Ovary (tissue), 9 donors: ENCODE data around the gene AGFG2. TPM values are rescaled to one million over a fixed set of nuclear protein-coding genes. Genes with fewer than 3 reads are reported as not detected.

ENCODE experiments used
- DNase-seq, 5 donors: peaks; one replicate each; pipeline ENCODE4 v3.0.0-alpha.2; 2019 to 2020
- H3K27ac ChIP-seq, 2 donors: fragments of 200-600 bp; one replicate each; pipeline versions ENCODE4 v1.5.1 to v1.8.0; 2019 to 2022
- H3K27me3 ChIP-seq: fragments of 200-600 bp; one replicate; pipeline ENCODE4 v1.8.0; 2022
- H3K36me3 ChIP-seq: fragments of 200-600 bp; sonication (generic); one replicate; pipeline ENCODE4 v1.5.1; 2019
- H3K4me1 ChIP-seq: one replicate; pipeline ENCODE4 v1.8.1; 2013; ENCODE audit warnings: mild to moderate bottlenecking, moderate library complexity; ENCODE audit not compliant: insufficient read depth
- H3K4me3 ChIP-seq: fragments of 200-600 bp; sonication (generic); one replicate; pipeline ENCODE4 v1.5.1; 2017
- H3K9me3 ChIP-seq, 2 donors: fragments of 200-600 bp in 1 of 2; sonication (generic) in 1 of 2; one replicate each; pipeline versions ENCODE4 v1.5.1 to v1.8.1; 2013 to 2019; ENCODE audit warnings: mild to moderate bottlenecking in 1 of 2, moderate library complexity in 1 of 2
- CTCF ChIP-seq, 3 donors: fragments of 450-650 bp in 2 of 3; fragments of 200-600 bp in 1 of 3; IDR thresholded peaks; one replicate each; pipeline versions ENCODE4 v1.5.1 to v1.8.0; 2016 to 2022; ENCODE audit warnings: antibody characterized with exemption in 3 of 3, mild to moderate bottlenecking in 1 of 3
- EP300 ChIP-seq: sonication (generic); formaldehyde crosslinking; IDR thresholded peaks from one replicate; pipeline ENCODE4 v1.6.1; 2017; ENCODE audit warnings: antibody characterized with exemption
- POLR2A ChIP-seq: fragments of 450-650 bp; IDR thresholded peaks from one replicate; pipeline ENCODE4 v1.6.1; 2017; ENCODE audit warnings: antibody characterized with exemption, mild to moderate bottlenecking, moderate library complexity
- WGBS, 3 donors: extraction: QIAGEN DNeasy Blood & Tissue Kit in 1 of 3; methylation state at CpG; one replicate each; pipeline versions ENCODE4 v1.1.5 to v1.1.7; 2013 to 2017; 5-methylcytosine and 5-hydroxymethylcytosine counted together
- intact Hi-C, 4 donors: fragments of 100-400 bp; cut with DNase I; formaldehyde crosslinking; loops; one replicate each; pipeline versions ENCODE4 v1.11.0 to v1.15.1; 2022 to 2023
- polyA plus RNA-seq, 2 donors: library from polyadenylated mRNA; stranded (reverse); fragments of 200-250 nt in 1 of 2; fragments of 350-450 nt in 1 of 2; fragmentation: Illumina TruSeq in 1 of 2; extraction: RNeasy Lipid Tissue Mini Kit (QIAGEN cat#74804) in 1 of 2; gene quantifications; one replicate each; pipeline ENCODE4 v1.2.3, GENCODE V29; 2013 to 2014
- total RNA-seq, 7 donors: library from RNA; depleted of rRNA in 2 of 7; stranded (reverse); fragments of >200 nt in 2 of 7; fragmentation: NEBNext Ultra II Directional in 3 of 7; extraction: Animal tissue kit (Norgen Biotek cat#: 25700) in 3 of 7; gene quantifications; one replicate each; pipeline versions ENCODE4 v1.1.0 to v1.2.4, GENCODE V29; 2016 to 2023
- donor health status: DM: no; HTN: no; CAD: no; lungs with moderate emphysema.
- donor health status: DM: no; HTN: no; CAD: no.
- donor health status: Bipolar disorder and iron deficiency.
- donor health status: DM: yes; HTN: yes; CAD: no.
- donor health status: DM: no; HTN: no; CAD: no.
- donor health status: DM: yes; HTN: yes; CAD: no.

The AGFG2 gene
- total and polyA plus RNA-seq, 9 donors = 10.0 to 115 (median 55.9) TPM

- no peak overlapping the region for H3K27ac ChIP-seq
- intact Hi-C loops = no loop called here
- TF ChIP-seq CTCF (IDR thresholded peaks at IDR 0.05) = no peak
- no peak for TF ChIP-seq EP300
- TF ChIP-seq POLR2A = no peak
- H3K4me1 ChIP-seq = peaks cover 15% of the 10 kb centered on the region
- H3K27me3 ChIP-seq = no peaks in the 10 kb centered on the region
- H3K4me3 ChIP-seq = no peak overlapping the region
- no peak for DNase-seq
- 91 to 96% (median 93%) methylated on average over 2 of the region's 2 CpGs for WGBS, 3 donors
- H3K36me3 ChIP-seq = no peaks in the 10 kb centered on the region
- H3K9me3 ChIP-seq = no peaks in the 10 kb centered on the region
Measured at GRCh38 chr7:100552532-100552931, 13.5 kb downstream of the AGFG2 start.

GRCh38 chr7:100553032-100553431 lies 14.0 kb downstream of the AGFG2 start:
- WGBS, 3 donors = 93 to 95% (median 94%) methylated on average over 3 of the region's 3 CpGs
- H3K36me3 ChIP-seq = no peaks in the 10 kb centered on the region
- H3K4me1 ChIP-seq = peaks cover 10% of the 10 kb centered on the region
- no peaks in the 10 kb centered on the region for H3K9me3 ChIP-seq
- no peaks in the 10 kb centered on the region for H3K27me3 ChIP-seq
- DNase-seq = no peak
- no peak overlapping the region for H3K27ac ChIP-seq
- TF ChIP-seq EP300 (no peak), POLR2A (no peak), CTCF (IDR thresholded peaks at IDR 0.05) (no peak)
- intact Hi-C loops = no loop called here
- H3K4me3 ChIP-seq = no peak overlapping the region

DNA sequence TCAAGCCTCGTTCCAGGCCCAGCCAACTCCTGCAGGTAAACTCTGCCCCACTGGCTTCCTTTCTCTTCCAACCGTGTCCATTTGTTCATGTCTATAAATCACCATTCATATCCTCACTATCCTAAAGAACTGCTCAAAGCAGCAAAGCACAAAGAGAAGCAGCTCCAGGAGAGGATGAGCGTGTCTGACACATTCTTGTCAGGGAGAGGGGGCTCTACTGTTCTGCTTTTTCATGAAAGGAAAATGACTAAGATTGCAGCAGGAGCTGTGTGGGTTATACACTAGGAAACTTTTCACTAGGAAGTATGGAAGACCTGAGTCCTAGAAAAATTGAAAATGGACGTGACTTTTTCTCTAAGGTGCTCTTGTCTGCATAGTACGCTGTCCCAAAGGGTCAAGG lies 16.7 kb downstream of the AGFG2 start:
- H3K9me3 ChIP-seq = no peaks in the 10 kb centered on the region
- H3K4me1 ChIP-seq = no peaks in the 10 kb centered on the region
- H3K27ac ChIP-seq = no peak overlapping the region
- no peak for DNase-seq
- no peaks in the 10 kb centered on the region for H3K36me3 ChIP-seq
- no peaks in the 10 kb centered on the region for H3K27me3 ChIP-seq
- no peak overlapping the region for H3K4me3 ChIP-seq
- intact Hi-C loops = loop anchor here in 1 of 4 donors (5.0 kb wide), 1 partner anchor 78 kb away; the partner anchor contains the start of gene TSC22D4
- 73 to 80% (median 75%) methylated on average over 5 of the region's 5 CpGs for WGBS, 3 donors
- no peak for TF ChIP-seq EP300
- no peak for TF ChIP-seq POLR2A

GRCh38 chr7:100556541-100556940 lies 17.5 kb downstream of the AGFG2 start:
- Histone ChIP-seq H3K4me3 (no peak overlapping the region), H3K27ac (no peak overlapping the region), H3K9me3 (no peaks in the 10 kb centered on the region), H3K27me3 (no peaks in the 10 kb centered on the region), H3K36me3 (no peaks in the 10 kb centered on the region), H3K4me1 (no peaks in the 10 kb centered on the region)
- no peak for TF ChIP-seq CTCF (IDR thresholded peaks at IDR 0.05)
- WGBS, 3 donors = 64 to 72% (median 72%) methylated on average over 4 of the region's 4 CpGs
- no peak for DNase-seq
- intact Hi-C loops = loop anchor here in 1 of 4 donors (5.0 kb wide), 1 partner anchor 79 kb away; the partner anchor contains the start of gene TSC22D4

DNA sequence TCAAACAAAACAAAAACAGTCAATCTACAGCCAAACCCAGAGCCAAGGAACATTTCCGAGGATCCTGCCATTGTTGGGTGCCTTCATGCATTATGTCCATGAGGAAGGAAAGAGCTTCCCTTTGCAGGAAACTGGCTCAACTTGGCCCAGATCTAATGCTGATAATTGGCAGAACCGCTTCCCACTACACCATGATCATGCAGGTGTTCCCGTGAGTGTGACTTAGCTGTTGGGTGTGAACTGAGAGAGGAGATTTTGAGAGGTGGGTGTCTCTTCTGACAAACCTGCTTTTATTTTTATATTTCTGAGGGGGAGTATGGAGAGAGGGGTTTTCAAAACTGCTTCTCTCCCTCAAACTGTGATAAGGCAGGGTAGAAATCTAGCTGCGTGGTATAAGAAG lies 20.1 kb downstream of the AGFG2 start:
- DNase-seq = no peak
- no peaks in the 10 kb centered on the region for H3K9me3 ChIP-seq
- no peaks in the 10 kb centered on the region for H3K27me3 ChIP-seq
- H3K4me3 ChIP-seq = no peak overlapping the region
- H3K36me3 ChIP-seq = no peaks in the 10 kb centered on the region
- no peak overlapping the region for H3K27ac ChIP-seq
- TF ChIP-seq CTCF (IDR thresholded peaks at IDR 0.05) (no peak), EP300 (no peak), POLR2A (no peak)
- no peaks in the 10 kb centered on the region for H3K4me1 ChIP-seq
- intact Hi-C loops = loop anchor here in 1 of 4 donors (5.0 kb wide), 1 partner anchor 82 kb away; the partner anchor contains the start of gene TSC22D4
- 84 to 89% (median 88%) methylated on average over 4 of the region's 4 CpGs for WGBS, 3 donors
